Uterus (tissue), 4 donors: Measurements from ENCODE around the gene IER3. TPM values are rescaled to one million over a fixed set of nuclear protein-coding genes. Genes with fewer than 3 reads are reported as not detected.

ENCODE experiments used
- DNase-seq, 2 donors: peaks; one replicate each; pipeline ENCODE4 v3.0.0-alpha.2; 2019 to 2020
- H3K27ac ChIP-seq, 2 donors: fragments of 200-600 bp; sonication (generic); 1 replicate in 1 of 2; 2 replicates in 1 of 2; pipeline ENCODE4 v1.5.1; 2016 to 2018
- H3K27me3 ChIP-seq, 2 donors: fragments of 200-600 bp; sonication (generic); one replicate each; pipeline ENCODE4 v1.5.1; 2018 to 2019; ENCODE audit warnings: control low read depth in 1 of 2
- H3K36me3 ChIP-seq, 2 donors: fragments of 200-600 bp; sonication (generic); one replicate each; pipeline ENCODE4 v1.5.1; 2019; ENCODE audit warnings: control low read depth in 1 of 2
- H3K4me1 ChIP-seq, 2 donors: fragments of 200-600 bp; sonication (generic); one replicate each; pipeline ENCODE4 v1.5.1; 2018 to 2019; ENCODE audit warnings: control low read depth in 1 of 2
- H3K4me3 ChIP-seq, 2 donors: fragments of 200-600 bp; sonication (generic); 1 replicate in 1 of 2; 2 replicates in 1 of 2; pipeline ENCODE4 v1.5.1; 2018 to 2019; ENCODE audit warnings: mild to moderate bottlenecking in 1 of 2
- H3K9me3 ChIP-seq, 2 donors: fragments of 200-600 bp; sonication (generic); one replicate each; pipeline ENCODE4 v1.5.1; 2019; ENCODE audit warnings: control low read depth in 1 of 2
- CTCF ChIP-seq, 4 experiments: fragments of 200-600 bp in 2 of 4; fragments of 450-650 bp in 2 of 4; sonication (generic) in 2 of 4; IDR thresholded peaks; one replicate each; pipeline ENCODE4 v1.5.1; 2016 to 2019; ENCODE audit warnings: antibody characterized with exemption in 4 of 4, mild to moderate bottlenecking in 2 of 4, moderate library complexity in 1 of 4
- POLR2A ChIP-seq, 2 donors: fragments of 450-650 bp; IDR thresholded peaks; one replicate each; pipeline ENCODE4 v1.6.1; 2016; ENCODE audit warnings: antibody characterized with exemption in 2 of 2, mild to moderate bottlenecking in 1 of 2, moderate library complexity in 1 of 2
- intact Hi-C: fragments of 100-400 bp; cut with DNase I; formaldehyde crosslinking; loops from one replicate; pipeline ENCODE4 v1.15.1; 2023; ENCODE audit warnings: low total_unique reads
- total RNA-seq, 4 donors: library from RNA; depleted of rRNA in 3 of 4; stranded (reverse); fragments of >200 nt in 3 of 4; gene quantifications; one replicate each; pipeline versions ENCODE4 v1.1.0 to v1.2.4, GENCODE V29; 2014 to 2023
- donor health status: DM: yes; HTN: yes; CAD: no.

Gene IER3
- total RNA-seq, 4 donors from 2014 or later: 0.88 to 23.8 (median 10.4) TPM

GRCh38 chr6:30709101-30709868, 35.1 kb downstream of the IER3 start:
- TF ChIP-seq CTCF (IDR thresholded peaks at IDR 0.05) (no peak), POLR2A (IDR thresholded peaks at IDR 0.05) (no peak)

GRCh38 chr6:30707281-30707850, 37.0 kb downstream of the IER3 start:
- Histone ChIP-seq H3K4me3 (no peak overlapping the region), H3K27me3 (no peaks in the 10 kb centered on the region), H3K36me3 (no peaks in the 10 kb centered on the region), H3K4me1 (no peaks in the 10 kb centered on the region), H3K9me3 (no peaks in the 10 kb centered on the region), H3K27ac (no peak overlapping the region)
- TF ChIP-seq POLR2A (IDR thresholded peaks at IDR 0.05) (no peak), CTCF (IDR thresholded peaks at IDR 0.05) (no peak)
- no peak for DNase-seq
- intact Hi-C loops: no loop called here

More at GRCh38 chr6:30709101-30709868, 35.1 kb downstream of the IER3 start:
- no peak for DNase-seq
- H3K4me3 ChIP-seq: no peak overlapping the region
- no peaks in the 10 kb centered on the region for H3K4me1 ChIP-seq
- H3K27ac ChIP-seq: no peak overlapping the region
- intact Hi-C loops: no loop called here
- H3K9me3 ChIP-seq: no peaks in the 10 kb centered on the region
- H3K27me3 ChIP-seq: no peaks in the 10 kb centered on the region
- no peaks in the 10 kb centered on the region for H3K36me3 ChIP-seq

GRCh38 chr6:30705620-30706019, 38.7 kb downstream of the IER3 start:
- H3K27ac ChIP-seq: no peak overlapping the region
- intact Hi-C loops: no loop called here
- H3K27me3 ChIP-seq: no peaks in the 10 kb centered on the region
- H3K9me3 ChIP-seq: no peaks in the 10 kb centered on the region
- no peak for TF ChIP-seq CTCF (IDR thresholded peaks at IDR 0.05)
- TF ChIP-seq POLR2A (IDR thresholded peaks at IDR 0.05): no peak
- no peak overlapping the region for H3K4me3 ChIP-seq
- no peaks in the 10 kb centered on the region for H3K4me1 ChIP-seq
- H3K36me3 ChIP-seq: no peaks in the 10 kb centered on the region
- DNase-seq: no peak

GRCh38 chr6:30703821-30704220, 40.5 kb downstream of the IER3 start:
- TF ChIP-seq POLR2A (IDR thresholded peaks at IDR 0.05) (no peak), CTCF (IDR thresholded peaks at IDR 0.05) (no peak)
- Histone ChIP-seq H3K27me3 (no peaks in the 10 kb centered on the region), H3K36me3 (no peaks in the 10 kb centered on the region), H3K9me3 (no peaks in the 10 kb centered on the region), H3K4me3 (no peak overlapping the region), H3K27ac (no peak overlapping the region), H3K4me1 (no peaks in the 10 kb centered on the region)
- no peak for DNase-seq
- intact Hi-C loops: no loop called here

GRCh38 chr6:30703011-30703410, 41.3 kb downstream of the IER3 start:
- no peaks in the 10 kb centered on the region for H3K36me3 ChIP-seq
- DNase-seq: no peak
- H3K9me3 ChIP-seq: no peaks in the 10 kb centered on the region
- H3K27me3 ChIP-seq: no peaks in the 10 kb centered on the region
- intact Hi-C loops: no loop called here
- no peak overlapping the region for H3K4me3 ChIP-seq
- no peak for TF ChIP-seq POLR2A (IDR thresholded peaks at IDR 0.05)
- H3K4me1 ChIP-seq: no peaks in the 10 kb centered on the region
- H3K27ac ChIP-seq: no peak overlapping the region
